ENCODE results near the gene PARP14. TPM values are rescaled to one million over a fixed set of nuclear protein-coding genes. Genes with fewer than 3 reads are reported as not detected.

PARP14 gene
- total and polyA plus RNA-seq, 2 donors (not counting 3 experiments of a cell fraction or from before 2014, with no cell fraction given): 19.7 to 41.5 TPM

GRCh38 chr3:122692674-122693073 lies 12.0 kb downstream of the PARP14 start:
- no peaks in the 10 kb centered on the region for H3K9me1 ChIP-seq (replicated peaks; ENCODE audit: control insufficient read depth, extremely low read depth, insufficient read depth, low read length)
- H3K4me1 ChIP-seq (ENCODE audit: control insufficient read depth, extremely low read depth, insufficient read depth, low read length): no peaks in the 10 kb centered on the region
- DNase-seq (ENCODE audit: low read depth, low spot score) (no peak), FAIRE-seq (no peak)
- no peaks in the 10 kb centered on the region for H3K27me3 ChIP-seq (ENCODE audit: control insufficient read depth in 2 of 2, insufficient read depth in 2 of 2, low read length in 2 of 2)
- H3K9ac ChIP-seq (replicated peaks; ENCODE audit: extremely low read depth, insufficient read depth, low read length): no peak overlapping the region
- BruUV-seq (replicated peaks): no TSS peak
- CTCF ChIA-PET: no interaction called here
- intact Hi-C loops (cut with micrococcal nuclease) (no loop called here), dilution Hi-C loops (cut with MboI; ENCODE audit: extremely low pct_ligation_motif_present, low sequenced_read_pairs) (no loop called here)
- H3K27ac ChIP-seq (ENCODE audit: insufficient read depth, low read depth, low read length): no peak overlapping the region
- peaks cover 3 to 32% of the 10 kb centered on the region in 2 experiments for H3K36me3 ChIP-seq (ENCODE audit: control insufficient read depth in 2 of 2, extremely low read depth in 1 of 2, insufficient read depth in 2 of 2, low read length in 2 of 2)
- POLR2A ChIA-PET: no interaction called here
- H3K79me2 ChIP-seq (ENCODE audit: control insufficient read depth, insufficient read depth, low read length): no peaks in the 10 kb centered on the region
- H3K4me2 ChIP-seq (ENCODE audit: insufficient read depth, low read length): no peak overlapping the region
- no peaks in the 10 kb centered on the region for H3K9me3 ChIP-seq (replicated peaks; ENCODE audit: control insufficient read depth, insufficient read depth, low read length)
- no peaks in the 10 kb centered on the region for H4K20me1 ChIP-seq (replicated peaks; ENCODE audit: control insufficient read depth, extremely low read depth, insufficient read depth, low read length)
- H2AFZ ChIP-seq (ENCODE audit: low read depth, low read length): no peak overlapping the region
- TF ChIP-seq MYC (IDR thresholded peaks at IDR 0.05; ENCODE audit: low read depth, low read length) (no peak), POLR2AphosphoS5 (IDR thresholded peaks at IDR 0.05; ENCODE audit: insufficient read depth, low read depth, low read length) (no peak), EZH2 (IDR thresholded peaks at IDR 0.05; ENCODE audit: borderline replicate concordance, low read depth, low read length, severe bottlenecking) (no peak), FOS (IDR thresholded peaks at IDR 0.05; ENCODE audit: borderline replicate concordance, insufficient read depth, low read length) (no peak), POLR2A (IDR thresholded peaks at IDR 0.05; ENCODE audit: low read depth, low read length) (no peak), JUN (IDR thresholded peaks at IDR 0.05; ENCODE audit: borderline replicate concordance, insufficient read depth, insufficient read length, low read depth) (no peak), GATA2 (IDR thresholded peaks at IDR 0.05; ENCODE audit: insufficient read depth, insufficient read length, low read depth, low read length) (no peak)
- TF ChIP-seq, protein P1, sequence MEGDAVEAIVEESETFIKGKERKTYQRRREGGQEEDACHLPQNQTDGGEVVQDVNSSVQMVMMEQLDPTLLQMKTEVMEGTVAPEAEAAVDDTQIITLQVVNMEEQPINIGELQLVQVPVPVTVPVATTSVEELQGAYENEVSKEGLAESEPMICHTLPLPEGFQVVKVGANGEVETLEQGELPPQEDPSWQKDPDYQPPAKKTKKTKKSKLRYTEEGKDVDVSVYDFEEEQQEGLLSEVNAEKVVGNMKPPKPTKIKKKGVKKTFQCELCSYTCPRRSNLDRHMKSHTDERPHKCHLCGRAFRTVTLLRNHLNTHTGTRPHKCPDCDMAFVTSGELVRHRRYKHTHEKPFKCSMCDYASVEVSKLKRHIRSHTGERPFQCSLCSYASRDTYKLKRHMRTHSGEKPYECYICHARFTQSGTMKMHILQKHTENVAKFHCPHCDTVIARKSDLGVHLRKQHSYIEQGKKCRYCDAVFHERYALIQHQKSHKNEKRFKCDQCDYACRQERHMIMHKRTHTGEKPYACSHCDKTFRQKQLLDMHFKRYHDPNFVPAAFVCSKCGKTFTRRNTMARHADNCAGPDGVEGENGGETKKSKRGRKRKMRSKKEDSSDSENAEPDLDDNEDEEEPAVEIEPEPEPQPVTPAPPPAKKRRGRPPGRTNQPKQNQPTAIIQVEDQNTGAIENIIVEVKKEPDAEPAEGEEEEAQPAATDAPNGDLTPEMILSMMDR (IDR thresholded peaks at IDR 0.05; ENCODE audit: extremely low read depth in 1 of 2, insufficient read depth in 1 of 2, low read depth in 1 of 2, low read length in 2 of 2): no peak
- TF ChIP-seq, protein P2, sequence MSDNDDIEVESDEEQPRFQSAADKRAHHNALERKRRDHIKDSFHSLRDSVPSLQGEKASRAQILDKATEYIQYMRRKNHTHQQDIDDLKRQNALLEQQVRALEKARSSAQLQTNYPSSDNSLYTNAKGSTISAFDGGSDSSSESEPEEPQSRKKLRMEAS (IDR thresholded peaks at IDR 0.05; ENCODE audit: insufficient read depth, insufficient read length): no peak
- no peak overlapping the region for H3K4me3 ChIP-seq (replicated peaks in 1 of 3; ENCODE audit: insufficient read depth in 1 of 3, low read depth in 1 of 3, low read length in 3 of 3)

Measured in endothelial cell of umbilical vein (primary cell).